ENCODE results near the gene PSMB11. TPM values are rescaled to one million over a fixed set of nuclear protein-coding genes. Genes with fewer than 3 reads are reported as not detected.

PSMB11 gene
- total RNA-seq, 2 donors from 2014 or later: not detected

DNA sequence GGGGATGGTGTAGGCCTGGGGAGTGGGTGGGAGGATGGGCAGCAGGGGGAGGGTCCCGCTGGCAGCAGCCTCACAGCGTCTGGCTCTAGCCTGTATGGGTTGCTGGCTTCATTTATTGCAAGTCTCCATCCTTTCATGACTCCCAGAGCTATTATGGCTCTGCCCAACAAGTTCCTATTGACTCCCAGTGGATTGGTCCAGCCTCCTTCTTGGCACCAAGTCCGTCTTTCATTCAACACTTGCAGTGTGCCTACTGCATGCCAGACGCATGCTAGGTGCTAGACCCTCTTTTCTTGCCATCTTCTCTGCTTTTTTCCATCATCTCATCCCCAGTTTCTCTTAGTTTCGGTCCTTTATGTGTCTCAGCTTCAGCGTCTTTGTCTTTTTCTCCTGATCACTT lies 1.1 kb downstream of the PSMB11 start:
- H3K27ac Mint-ChIP-seq: no peak overlapping the region
- no peak for DNase-seq (ENCODE audit: low spot score)
- peak in 1 of 2 donors; percentile 29 for ATAC-seq
- no peaks in the 10 kb centered on the region for H3K4me1 Mint-ChIP-seq (ENCODE audit: low read depth in 2 of 2)
- no peaks in the 10 kb centered on the region for H3K9me3 Mint-ChIP-seq
- peaks cover 0 to 4% of the 10 kb centered on the region in 2 donors for H3K27me3 Mint-ChIP-seq
- no peaks in the 10 kb centered on the region for H3K36me3 Mint-ChIP-seq
- H3K4me3 Mint-ChIP-seq: no peak overlapping the region

DNA sequence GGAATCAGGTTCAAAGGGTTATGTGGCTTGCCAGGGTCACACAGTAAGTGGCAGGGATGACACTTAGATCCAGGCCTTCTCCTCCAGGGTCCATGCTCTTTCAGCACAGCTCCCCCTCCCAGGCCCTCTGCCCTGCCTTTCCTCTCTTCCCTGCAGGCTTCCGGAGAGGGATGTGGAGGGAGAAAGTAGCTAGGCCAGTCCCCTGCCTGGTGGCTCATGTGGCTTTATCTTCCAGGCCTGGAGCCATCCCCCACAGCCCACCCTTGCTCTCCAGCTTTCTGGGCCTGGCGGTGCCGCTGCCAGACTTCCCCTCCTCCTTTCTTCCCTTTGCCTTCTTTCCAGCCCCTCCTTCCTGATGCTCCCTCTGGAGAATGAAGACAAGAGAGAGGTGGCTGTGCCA lies 1.7 kb downstream of the PSMB11 start:
- ATAC-seq: no peak
- H3K36me3 Mint-ChIP-seq: no peaks in the 10 kb centered on the region

DNA sequence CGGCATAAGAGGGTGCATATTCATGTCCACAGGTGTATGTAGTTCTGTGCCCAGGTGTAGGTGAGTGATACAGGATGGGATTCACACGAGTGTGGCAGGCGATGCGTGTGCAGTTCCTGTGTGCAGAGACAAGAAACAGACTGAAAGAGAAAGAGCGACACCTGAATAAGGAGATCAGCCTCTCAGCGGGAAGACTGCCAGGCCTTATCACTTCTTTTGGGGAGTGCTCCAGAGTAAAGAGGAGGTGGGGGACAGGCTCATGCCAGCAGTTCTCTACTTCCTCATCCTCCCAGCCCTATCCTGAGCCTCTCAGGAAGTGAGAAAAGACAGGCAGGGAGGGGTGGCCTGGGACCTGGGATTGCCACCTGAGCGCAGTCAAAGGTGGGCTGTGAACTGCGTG lies 2.8 kb downstream of the PSMB11 start:
- peak; percentile 16 for DNase-seq (ENCODE audit: low spot score)
- H3K9me3 Mint-ChIP-seq: no peaks in the 10 kb centered on the region
- no peak overlapping the region for H3K27ac Mint-ChIP-seq

More for the DNA sequence above, 1.7 kb downstream of the PSMB11 start:
- H3K9me3 Mint-ChIP-seq: no peaks in the 10 kb centered on the region
- H3K27me3 Mint-ChIP-seq: peaks cover 0 to 4% of the 10 kb centered on the region in 2 donors
- DNase-seq (ENCODE audit: low spot score): peak; percentile 40
- no peak overlapping the region for H3K27ac Mint-ChIP-seq
- no peak overlapping the region for H3K4me3 Mint-ChIP-seq
- H3K4me1 Mint-ChIP-seq (ENCODE audit: low read depth in 2 of 2): no peaks in the 10 kb centered on the region

DNA sequence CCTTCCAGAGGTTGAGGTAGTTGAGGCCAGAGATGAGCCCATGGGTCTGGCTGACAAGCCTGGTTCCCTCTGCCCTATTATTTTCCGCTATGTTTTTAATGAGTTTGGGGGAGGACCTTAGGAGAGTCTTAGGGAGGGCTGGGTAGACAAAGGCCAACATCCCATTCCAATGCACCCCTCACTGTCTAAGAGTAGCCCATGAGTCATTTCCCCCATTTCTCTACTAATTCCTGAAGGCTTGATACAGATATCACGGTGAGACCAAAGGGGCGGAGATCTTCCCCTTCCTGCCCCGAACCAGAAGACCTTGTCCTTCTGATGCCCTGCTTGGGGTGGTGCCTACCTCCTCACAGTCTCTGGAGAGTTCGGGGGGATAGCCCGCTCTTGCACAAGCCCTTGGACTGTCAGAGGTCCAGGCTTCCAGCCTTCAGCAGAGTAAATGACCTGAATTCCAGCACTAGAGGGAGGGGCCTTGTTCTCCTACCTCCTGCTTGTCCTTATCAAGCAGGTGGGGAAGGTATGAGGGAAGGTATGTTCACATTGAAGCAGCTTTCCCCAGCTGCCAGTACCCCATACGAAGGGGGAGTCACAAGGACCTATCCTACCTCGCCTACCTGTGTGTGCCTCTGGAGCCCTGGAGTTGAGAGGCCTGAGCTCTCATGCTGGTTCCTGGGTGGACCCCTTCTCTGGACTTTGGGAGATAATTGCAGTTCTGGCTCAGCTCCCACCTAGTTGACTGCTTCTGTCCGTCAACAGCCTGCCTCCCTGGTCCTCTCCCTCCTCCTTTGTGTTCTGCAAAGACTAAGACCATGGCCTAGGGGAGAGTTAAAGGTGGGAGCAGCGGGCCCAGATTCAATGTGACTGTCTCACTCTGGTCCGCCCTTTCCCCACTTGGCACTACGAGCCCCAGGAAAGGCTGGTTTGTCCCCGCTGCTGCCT lies 3.7 kb downstream of the PSMB11 start:
- no peak overlapping the region for H3K27ac Mint-ChIP-seq
- no peak overlapping the region for H3K4me3 Mint-ChIP-seq

More for the DNA sequence above, 2.8 kb downstream of the PSMB11 start:
- Mint-ChIP-seq H3K27me3 (peaks cover 0 to 4% of the 10 kb centered on the region in 2 donors), H3K36me3 (no peaks in the 10 kb centered on the region), H3K4me1 (ENCODE audit: low read depth in 2 of 2) (no peaks in the 10 kb centered on the region), H3K4me3 (no peak overlapping the region)
- no peak for ATAC-seq

DNA sequence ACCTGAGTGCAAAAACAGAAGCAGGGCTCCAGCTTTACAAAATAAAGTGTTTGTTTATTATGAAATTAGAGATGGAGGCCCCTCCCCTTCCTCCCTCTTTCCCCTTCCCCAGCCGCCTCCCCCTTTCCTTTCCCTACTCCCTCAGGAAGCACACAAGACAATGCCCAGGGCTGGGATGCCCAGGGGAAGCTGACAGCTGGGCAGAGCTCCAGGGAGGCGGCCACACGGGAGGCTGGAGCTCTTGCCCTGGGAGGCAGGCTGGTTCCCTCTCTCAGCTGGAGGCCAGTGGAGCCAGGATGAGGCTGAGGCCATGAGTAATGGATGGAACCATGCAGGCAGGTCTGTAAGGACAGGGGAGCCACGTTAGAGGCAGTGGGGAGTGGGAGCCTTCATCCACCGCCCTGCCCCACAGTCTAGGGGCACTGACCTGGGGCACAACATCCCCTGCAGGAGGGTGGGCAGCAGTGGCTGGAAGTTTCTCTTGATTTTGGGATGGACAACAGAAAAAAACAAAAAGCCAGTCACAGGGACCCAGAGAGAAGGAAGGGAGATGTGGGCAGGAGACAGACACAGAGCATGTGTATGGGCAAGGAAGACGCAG lies 5.1 kb downstream of the PSMB11 start:
- H3K9me3 Mint-ChIP-seq: no peaks in the 10 kb centered on the region
- no peaks in the 10 kb centered on the region for H3K4me1 Mint-ChIP-seq (ENCODE audit: low read depth in 2 of 2)
- H3K36me3 Mint-ChIP-seq: no peaks in the 10 kb centered on the region
- H3K27me3 Mint-ChIP-seq: peaks cover 0 to 4% of the 10 kb centered on the region in 2 donors
- H3K27ac Mint-ChIP-seq: no peak overlapping the region
- H3K4me3 Mint-ChIP-seq: no peak overlapping the region
- no peak for ATAC-seq
- DNase-seq (ENCODE audit: low spot score): no peak

More for the DNA sequence above, 3.7 kb downstream of the PSMB11 start:
- Mint-ChIP-seq H3K4me1 (ENCODE audit: low read depth in 2 of 2) (no peaks in the 10 kb centered on the region), H3K9me3 (no peaks in the 10 kb centered on the region), H3K27me3 (peaks cover 0 to 4% of the 10 kb centered on the region in 2 donors), H3K36me3 (no peaks in the 10 kb centered on the region)
- ATAC-seq: no peak
- no peak for DNase-seq (ENCODE audit: low spot score)

DNA sequence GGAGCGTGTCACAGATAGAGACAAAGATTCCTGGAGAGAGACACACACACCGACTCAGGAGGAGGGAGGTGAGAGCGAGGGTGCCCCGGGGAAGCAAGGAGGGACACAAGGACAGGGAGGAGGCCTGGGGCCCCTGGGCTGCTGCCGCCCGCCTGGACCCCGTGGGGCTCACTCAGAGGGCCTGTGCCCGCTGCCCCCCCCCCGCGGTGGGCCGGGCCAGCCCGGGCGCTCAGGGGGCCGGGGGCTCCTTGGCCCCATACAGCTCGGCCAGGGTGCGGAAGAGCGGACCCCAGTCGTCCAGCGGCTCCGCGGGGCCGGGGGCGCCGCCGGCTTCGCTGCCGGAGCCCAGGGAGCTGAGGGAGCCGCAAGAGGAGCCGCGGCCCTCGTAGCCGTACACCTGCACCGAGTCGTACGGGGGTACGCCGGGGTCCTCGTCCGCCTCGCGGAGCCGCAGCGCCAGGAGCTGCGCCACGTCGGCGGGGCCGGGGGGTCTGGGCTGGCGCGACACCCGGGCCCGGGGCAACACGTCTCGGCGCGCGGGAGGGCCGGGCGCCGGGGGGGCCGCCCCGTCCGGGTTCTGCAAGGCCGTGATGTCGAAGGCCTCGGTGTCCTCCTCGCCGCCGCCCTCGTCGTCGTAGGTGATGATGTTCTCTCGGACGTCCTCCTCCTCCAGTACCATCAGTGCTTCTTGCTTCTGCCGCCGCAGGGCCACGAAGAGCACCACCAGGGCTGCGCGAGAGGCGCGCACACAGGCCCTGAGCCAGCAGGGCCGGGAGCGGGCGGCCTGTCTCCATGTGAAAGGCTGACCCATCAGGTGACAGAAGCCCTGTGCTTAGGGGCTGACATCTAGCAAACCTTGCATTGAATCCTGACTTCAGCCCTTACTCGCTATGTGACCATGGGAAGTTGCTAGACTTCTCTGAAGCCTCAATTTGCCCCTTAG lies 6.0 kb downstream of the PSMB11 start:
- ATAC-seq (no peak), DNase-seq (ENCODE audit: low spot score) (no peak)
- Mint-ChIP-seq H3K27me3 (peaks cover 0 to 4% of the 10 kb centered on the region in 2 donors), H3K4me1 (ENCODE audit: low read depth in 2 of 2) (peaks cover 0 to 1% of the 10 kb centered on the region in 2 donors), H3K9me3 (no peaks in the 10 kb centered on the region), H3K4me3 (no peak overlapping the region), H3K27ac (no peak overlapping the region), H3K36me3 (no peaks in the 10 kb centered on the region)

DNA sequence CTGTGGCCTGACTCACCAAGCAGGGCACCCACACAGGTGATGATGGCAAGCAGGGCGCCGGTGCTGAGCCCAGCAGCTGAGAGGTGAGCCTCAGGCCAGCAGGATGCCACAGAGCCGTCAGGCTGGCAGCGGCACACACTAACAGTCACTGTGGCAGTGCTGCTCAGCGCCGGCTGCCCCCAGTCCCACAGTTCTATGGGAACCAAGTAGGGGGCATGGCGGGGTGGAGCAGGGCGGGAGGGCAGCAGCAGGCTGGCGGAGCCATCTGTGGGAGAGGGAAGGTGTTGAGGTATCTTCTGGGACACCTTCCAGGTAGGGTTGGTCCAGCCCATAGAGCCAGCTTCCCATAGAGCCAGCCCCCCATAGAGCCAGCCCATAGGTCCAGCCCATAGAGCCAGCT lies 7.0 kb downstream of the PSMB11 start:
- Mint-ChIP-seq H3K36me3 (no peaks in the 10 kb centered on the region), H3K4me1 (ENCODE audit: low read depth in 2 of 2) (peaks cover 0 to 3% of the 10 kb centered on the region in 2 donors), H3K27me3 (peaks cover 0 to 4% of the 10 kb centered on the region in 2 donors), H3K9me3 (no peaks in the 10 kb centered on the region), H3K27ac (no peak overlapping the region), H3K4me3 (no peak overlapping the region)
- ATAC-seq (no peak), DNase-seq (ENCODE audit: low spot score) (no peak)

DNA sequence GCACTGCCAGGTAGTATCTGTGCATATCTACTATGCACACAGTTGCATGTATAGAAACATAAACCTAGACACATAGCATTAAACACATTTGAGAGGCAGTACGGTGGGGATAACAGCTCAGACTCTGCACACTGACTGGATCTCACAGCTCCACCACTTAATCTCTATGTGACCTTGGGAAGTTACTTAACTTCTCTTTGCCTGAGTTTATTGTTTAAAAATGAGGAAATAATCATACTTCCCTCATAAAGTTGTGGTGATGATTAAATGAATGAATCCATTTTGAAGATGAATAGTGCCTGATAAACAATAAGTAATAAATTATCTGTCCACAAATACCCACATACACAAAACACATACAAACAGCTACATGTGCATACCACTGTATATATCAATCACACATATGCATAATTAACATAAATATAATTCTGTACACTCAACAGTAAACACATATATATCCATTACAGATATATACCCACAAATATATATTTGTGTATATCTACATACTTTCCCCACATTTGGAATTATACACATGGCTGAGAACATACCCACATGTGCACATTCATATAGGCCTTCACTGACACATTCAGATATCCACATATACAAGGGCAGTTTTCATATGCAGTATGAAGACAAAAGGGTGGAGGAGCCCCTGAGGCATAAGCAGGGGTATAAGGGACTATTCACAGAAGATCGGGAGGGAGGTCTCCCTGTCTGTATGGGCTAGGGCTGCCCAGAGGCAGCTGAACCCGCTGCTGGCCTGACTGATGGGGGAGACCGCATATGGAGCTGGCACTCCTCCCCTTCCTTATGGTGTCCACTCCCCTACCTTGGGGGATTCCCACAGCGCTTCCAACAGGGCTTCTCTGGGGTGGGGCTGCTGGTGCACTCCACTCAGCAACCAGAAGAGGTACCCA lies 9.4 kb downstream of the PSMB11 start:
- ATAC-seq (no peak), DNase-seq (ENCODE audit: low spot score) (no peak)
- no peak overlapping the region for H3K27ac Mint-ChIP-seq
- H3K4me3 Mint-ChIP-seq: no peak overlapping the region
- peaks cover 7 to 11% of the 10 kb centered on the region in 2 donors for H3K4me1 Mint-ChIP-seq (ENCODE audit: low read depth in 2 of 2)
- no peaks in the 10 kb centered on the region for H3K9me3 Mint-ChIP-seq
- peaks cover 4 to 7% of the 10 kb centered on the region in 2 donors for H3K27me3 Mint-ChIP-seq
- H3K36me3 Mint-ChIP-seq: no peaks in the 10 kb centered on the region

DNA sequence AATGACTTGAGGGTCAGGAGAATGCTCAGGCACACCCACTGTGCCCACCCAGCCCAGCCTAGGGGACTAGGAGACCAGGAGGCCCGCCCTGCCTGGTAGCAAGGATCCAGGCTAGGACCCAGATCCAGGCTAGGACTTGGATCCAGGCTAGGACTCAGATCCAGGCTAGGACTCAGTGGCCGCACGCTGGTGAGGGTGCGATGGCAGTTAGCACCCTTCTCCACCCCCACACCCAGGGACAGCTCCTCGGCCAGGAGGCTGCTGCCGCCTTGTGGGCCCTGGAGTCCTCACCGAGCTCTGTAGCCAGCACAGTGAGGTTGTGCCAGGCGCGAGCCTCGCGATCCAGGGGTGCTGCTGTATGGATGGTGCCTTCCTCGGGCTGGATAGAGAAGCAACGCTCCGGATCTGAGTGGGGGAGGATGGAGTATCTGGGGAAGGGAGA lies 10.2 kb downstream of the PSMB11 start:
- Mint-ChIP-seq H3K9me3 (no peaks in the 10 kb centered on the region), H3K4me3 (no peak overlapping the region), H3K27ac (no peak overlapping the region), H3K4me1 (ENCODE audit: low read depth in 2 of 2) (peaks cover 15 to 18% of the 10 kb centered on the region in 2 donors), H3K36me3 (no peaks in the 10 kb centered on the region), H3K27me3 (peaks cover 7 to 9% of the 10 kb centered on the region in 2 donors)
- no peak for DNase-seq (ENCODE audit: low spot score)
- no peak for ATAC-seq

DNA sequence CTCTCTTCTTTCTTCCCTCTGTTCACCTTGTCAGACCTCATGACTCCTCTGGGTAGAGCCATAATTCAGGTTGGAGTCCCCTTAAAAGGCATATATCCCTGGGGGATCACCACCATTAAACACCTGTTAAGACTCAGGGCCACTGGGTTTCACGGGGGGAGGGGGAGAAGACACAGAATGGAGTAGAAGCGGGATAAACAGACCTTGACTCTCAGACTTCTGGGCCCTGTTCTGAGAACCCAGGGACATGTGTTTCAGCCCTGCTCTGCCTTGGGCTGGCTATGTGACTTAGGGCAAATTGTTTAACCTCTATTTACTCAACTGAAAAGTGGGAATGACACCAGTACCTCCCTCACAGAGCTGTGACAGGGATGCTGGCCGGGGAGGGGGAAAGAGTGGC lies 10.7 kb downstream of the PSMB11 start:
- Mint-ChIP-seq H3K36me3 (no peaks in the 10 kb centered on the region), H3K4me3 (no peak overlapping the region), H3K27me3 (peaks cover 4 to 7% of the 10 kb centered on the region in 2 donors), H3K9me3 (no peaks in the 10 kb centered on the region), H3K27ac (no peak overlapping the region), H3K4me1 (ENCODE audit: low read depth in 2 of 2) (peaks cover 15 to 18% of the 10 kb centered on the region in 2 donors)
- ATAC-seq (no peak), DNase-seq (ENCODE audit: low spot score) (no peak)

DNA sequence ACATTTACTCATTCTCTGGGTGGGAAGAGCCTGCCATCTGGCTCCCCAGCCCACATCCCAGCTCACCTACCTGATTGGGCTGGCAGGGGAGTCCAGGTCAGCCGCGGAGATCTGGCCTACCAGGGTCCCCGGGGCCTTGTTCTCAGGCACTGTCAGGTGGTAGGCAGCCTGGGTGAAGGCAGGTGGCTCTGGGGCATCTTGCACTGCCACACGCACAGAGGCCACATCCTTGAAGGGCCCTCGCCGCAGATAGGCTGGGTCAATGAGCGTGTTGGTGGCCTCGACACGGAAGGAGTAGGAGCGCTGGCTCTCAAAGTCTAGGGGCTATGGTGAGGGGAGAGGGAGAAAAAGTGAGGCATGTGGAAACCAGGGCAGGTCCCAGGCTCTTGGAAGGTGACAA lies 11.4 kb downstream of the PSMB11 start:
- Mint-ChIP-seq H3K4me1 (ENCODE audit: low read depth in 2 of 2) (peaks cover 19 to 23% of the 10 kb centered on the region in 2 donors), H3K36me3 (no peaks in the 10 kb centered on the region), H3K27me3 (peaks cover 4 to 7% of the 10 kb centered on the region in 2 donors), H3K9me3 (no peaks in the 10 kb centered on the region), H3K4me3 (no peak overlapping the region), H3K27ac (no peak overlapping the region)
- ATAC-seq (no peak), DNase-seq (ENCODE audit: low spot score) (no peak)

DNA sequence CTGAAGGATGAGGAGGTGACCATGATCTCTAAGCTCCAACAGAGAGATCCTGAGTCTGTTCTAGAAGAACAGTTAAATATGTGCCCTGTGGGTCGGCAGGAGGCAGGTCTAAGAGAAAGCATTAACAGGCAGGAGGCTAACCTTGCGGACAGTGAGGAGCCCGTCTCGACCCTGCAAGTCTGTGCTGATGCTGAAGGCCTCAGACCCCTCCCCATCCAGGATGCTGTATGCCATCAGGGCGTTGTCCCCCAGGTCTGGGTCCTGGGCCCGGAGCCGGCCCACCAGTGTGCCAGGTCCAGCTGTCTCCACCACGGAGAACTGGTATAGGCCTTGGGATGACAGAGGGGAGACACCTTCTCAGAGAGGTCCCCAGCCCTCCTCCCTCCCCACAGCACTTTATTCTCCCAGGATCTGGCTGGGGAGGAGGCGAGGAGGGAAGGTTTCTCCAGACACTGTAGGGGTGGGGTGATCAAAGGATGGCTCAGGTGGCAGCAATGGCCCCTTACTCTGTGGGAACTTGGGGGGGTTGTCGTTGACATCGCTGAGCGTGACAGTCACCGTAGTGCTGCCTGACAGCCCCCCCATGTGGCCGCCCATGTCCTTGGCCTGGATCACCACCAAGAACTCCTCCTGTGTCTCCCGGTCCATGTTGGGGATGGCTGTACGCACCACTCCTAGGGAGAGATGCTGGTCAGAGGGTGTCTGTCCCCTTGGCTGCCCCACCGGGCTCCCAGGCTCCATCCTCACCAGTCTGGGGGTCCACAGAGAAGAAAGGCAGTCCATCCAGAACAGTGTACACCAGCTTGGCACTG lies 12.2 kb downstream of the PSMB11 start:
- peaks cover 3% of the 10 kb centered on the region for H3K36me3 Mint-ChIP-seq

More for the DNA sequence above, 12.2 kb downstream of the PSMB11 start:
- H3K4me1 Mint-ChIP-seq (ENCODE audit: low read depth in 2 of 2): peaks cover 21 to 23% of the 10 kb centered on the region in 2 donors
- H3K9me3 Mint-ChIP-seq: no peaks in the 10 kb centered on the region
- H3K4me3 Mint-ChIP-seq: no peak overlapping the region
- DNase-seq (ENCODE audit: low spot score): no peak
- H3K27ac Mint-ChIP-seq: peak overlapping the region in 1 of 2 donors; percentile 23
- H3K27me3 Mint-ChIP-seq: peaks cover 4 to 7% of the 10 kb centered on the region in 2 donors
- no peak for ATAC-seq

Measured in natural killer cell treated with Interleukin-12 subunit alpha and Interleukin-12 subunit beta and Interleukin-15 and Interleukin-18, amount 100 ng/mL, for 72 hours (primary cell).